A549 treated with CORT108297 at 1 μM for 4 hours (cell line): ENCODE data around the gene DPP8. TPM values are rescaled to one million over a fixed set of nuclear protein-coding genes. Genes with fewer than 3 reads are reported as not detected.

Experiments used
- total RNA-seq: library from RNA; stranded (reverse); fragments of 200-300 nt; extraction: Qiagen RNA extraction; gene quantifications from 5 replicates; pipeline ENCODE4 v1.2.3, GENCODE V29; 2022

Gene DPP8
- 19.9 to 27.0 TPM (median 25.2 TPM) in 5 replicates for total RNA-seq

GRCh38 chr15:65516997-65517865 is at the start of gene DPP8:
TSS of gene DPP8 (minus strand) at chr15:65517689. CDS start at chr15:65512553, 5,136 bp downstream.

DNA sequence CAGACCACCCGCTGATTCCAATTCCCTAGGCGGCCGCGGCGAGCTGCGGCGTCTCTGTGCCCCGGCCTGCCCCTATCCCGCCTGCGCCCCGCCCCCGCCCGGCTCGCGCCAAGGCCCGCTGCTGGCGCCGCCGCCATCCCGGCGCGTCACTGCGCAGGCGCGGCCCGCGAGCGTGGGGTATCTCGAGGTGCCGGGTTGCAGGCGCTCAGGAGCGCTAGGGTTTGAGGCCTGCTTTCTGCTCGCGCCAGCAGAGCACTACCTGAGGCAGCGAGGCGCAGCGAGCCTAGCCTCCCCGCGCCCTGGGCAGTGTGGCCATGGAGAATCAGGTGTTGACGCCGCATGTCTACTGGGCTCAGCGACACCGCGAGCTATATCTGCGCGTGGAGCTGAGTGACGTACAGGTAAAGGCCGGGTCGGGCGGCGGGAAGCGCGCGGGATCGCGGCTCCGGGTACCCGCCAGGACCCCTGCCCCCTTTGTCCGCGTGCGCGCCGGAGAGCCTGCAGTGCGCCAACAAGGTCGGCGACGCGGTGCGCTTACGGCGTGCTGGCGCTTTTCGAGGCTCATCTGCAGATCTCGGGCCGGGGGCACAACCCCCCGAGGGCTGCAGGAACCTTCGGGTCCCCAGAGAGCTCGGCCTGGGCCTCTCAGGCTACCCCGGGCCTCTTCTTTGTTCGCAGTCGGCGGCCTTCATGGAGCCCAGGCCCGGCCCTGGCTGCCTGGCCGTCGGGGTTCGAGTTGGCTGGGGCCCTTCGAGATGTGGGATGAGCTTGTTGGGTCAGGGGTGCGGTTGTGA is 13.0 kb upstream of the DPP8 start, which contains the start of gene HACD3:
Gene HACD3, plus strand, starts transcription at position 146 of the 794 bp plus-strand sequence. Its CDS starts 169 bp downstream, at position 315.

Other genes with a start within 250 kb of the DPP8 start
- 9.7 to 11.7 TPM (median 10.3 TPM) in 5 replicates for gene PARP16, start 230.8 kb downstream of the DPP8 start, total RNA-seq
- not detected in 5 replicates for gene RNU5A-1, start 221.6 kb downstream of the DPP8 start, total RNA-seq
- gene RNU5B-1, start 213.0 kb downstream of the DPP8 start, total RNA-seq, result not detected in 5 replicates
- gene IGDCC3, start 139.7 kb downstream of the DPP8 start, total RNA-seq, result 0.05 to 0.16 TPM (median 0.10 TPM) in 4 of 5 replicates, not detected in the other
- gene IGDCC4, start 94.7 kb downstream of the DPP8 start, total RNA-seq, result 2.3 to 3.0 TPM (median 2.6 TPM) in 5 replicates
- gene HACD3, start 12.8 kb upstream of the DPP8 start, total RNA-seq, result 132 to 149 TPM (median 144 TPM) in 5 replicates
- 43.6 to 48.8 TPM (median 43.7 TPM) in 5 replicates for gene INTS14, start 93.4 kb upstream of the DPP8 start, total RNA-seq
- gene SLC24A1, start 104.2 kb upstream of the DPP8 start, total RNA-seq, result 2.5 to 4.9 TPM (median 3.9 TPM) in 5 replicates